Erythroblast (primary cell): Measurements from ENCODE around the gene DSCAM.

Experiments used
- DNase-seq, 2 experiments: peaks; one replicate each; lab custom pipeline; 2025; lab: John Stamatoyannopoulos, UW
- GATA1 ChIP-seq: IDR thresholded peaks from 2 replicates; pipeline ENCODE4 v1.6.1; 2011; ENCODE audit warnings: low read depth, mild to moderate bottlenecking, control low read depth, low read length, moderate library complexity
- POLR2A ChIP-seq: IDR thresholded peaks from 2 replicates; pipeline ENCODE4 v1.6.1; 2011; ENCODE audit warnings: mild to moderate bottlenecking, low read length

DSCAM gene

GRCh38 chr21:40173816-40174215, 673.1 kb downstream of the DSCAM start:
- DNase-seq: no peak
- no peak for TF ChIP-seq POLR2A
- no peak for TF ChIP-seq GATA1

- no peak for TF ChIP-seq GATA1
- no peak for TF ChIP-seq POLR2A
- no peak for DNase-seq
Observed at GRCh38 chr21:40169971-40170370, 677.0 kb downstream of the DSCAM start.

GRCh38 chr21:40166291-40166843, 680.6 kb downstream of the DSCAM start:
- TF ChIP-seq POLR2A: no peak
- TF ChIP-seq GATA1: no peak
- DNase-seq: no peak

GRCh38 chr21:40165773-40166070, 681.2 kb downstream of the DSCAM start:
- DNase-seq: no peak

GRCh38 chr21:40164905-40165772, 681.8 kb downstream of the DSCAM start:
- TF ChIP-seq POLR2A (no peak), GATA1 (no peak)
- no peak for DNase-seq

More at GRCh38 chr21:40165773-40166070, 681.2 kb downstream of the DSCAM start:
- TF ChIP-seq POLR2A (no peak), GATA1 (no peak)

GRCh38 chr21:40162075-40162474, 684.9 kb downstream of the DSCAM start:
- no peak for DNase-seq
- TF ChIP-seq POLR2A (no peak), GATA1 (no peak)

GRCh38 chr21:40160911-40161310, 686.0 kb downstream of the DSCAM start:
- no peak for TF ChIP-seq GATA1
- no peak for TF ChIP-seq POLR2A
- no peak for DNase-seq

- no peak for DNase-seq
- no peak for TF ChIP-seq POLR2A
- no peak for TF ChIP-seq GATA1
Observed at GRCh38 chr21:40158366-40158765, 688.6 kb downstream of the DSCAM start.

GRCh38 chr21:40155563-40155962, 691.4 kb downstream of the DSCAM start:
- TF ChIP-seq POLR2A: no peak
- no peak for DNase-seq

GRCh38 chr21:40153351-40153750, 693.6 kb downstream of the DSCAM start:
- TF ChIP-seq GATA1 (no peak), POLR2A (no peak)
- DNase-seq: no peak

GRCh38 chr21:40152476-40152875, 694.5 kb downstream of the DSCAM start:
- no peak for DNase-seq

GRCh38 chr21:40151611-40152010, 695.3 kb downstream of the DSCAM start:
- no peak for DNase-seq
- TF ChIP-seq GATA1: no peak
- TF ChIP-seq POLR2A: no peak

More at GRCh38 chr21:40152476-40152875, 694.5 kb downstream of the DSCAM start:
- no peak for TF ChIP-seq GATA1
- no peak for TF ChIP-seq POLR2A

- no peak for DNase-seq
- TF ChIP-seq POLR2A: no peak
Observed at GRCh38 chr21:40146216-40146837, 700.6 kb downstream of the DSCAM start.

- TF ChIP-seq GATA1 (no peak), POLR2A (no peak)
- peak; percentile 35 to 69 for DNase-seq
Observed at GRCh38 chr21:40143822-40144525, 703.0 kb downstream of the DSCAM start.

- TF ChIP-seq POLR2A: no peak
- TF ChIP-seq GATA1: no peak
- no peak for DNase-seq
Observed at GRCh38 chr21:40141621-40142020, 705.3 kb downstream of the DSCAM start.
